Thoracic aorta (tissue), 2 donors: ENCODE results near the gene ANKRD65. TPM values are rescaled to one million over a fixed set of nuclear protein-coding genes. Genes with fewer than 3 reads are reported as not detected.

Source experiments
- ATAC-seq: fragments of 150-250 bp; one replicate; pipeline ENCODE4 v1.8.0; 2017; ENCODE audit warnings: low read depth; ENCODE audit not compliant: insufficient number of reproducible peaks, low FRiP score
- DNase-seq: peaks from one replicate; pipeline ENCODE4 v3.0.0-alpha.2; 2020; ENCODE audit warnings: low spot score
- H3K27ac ChIP-seq, 2 donors: fragments of 200-600 bp; sonication (generic); 1 replicate in 1 of 2; 2 replicates in 1 of 2; pipeline ENCODE4 v1.5.1; 2016; ENCODE audit warnings: mild to moderate bottlenecking in 2 of 2, moderate library complexity in 2 of 2
- H3K27me3 ChIP-seq: fragments of 200-600 bp; sonication (generic); replicated peaks from 2 replicates; pipeline ENCODE4 v1.6.0; 2016; ENCODE audit warnings: mild to moderate bottlenecking; ENCODE audit not compliant: insufficient read depth
- H3K36me3 ChIP-seq: fragments of 200-600 bp; sonication (generic); one replicate; pipeline ENCODE4 v1.5.1; 2016
- H3K4me1 ChIP-seq, 2 donors: fragments of 200-600 bp; sonication (generic); 1 replicate in 1 of 2; 2 replicates in 1 of 2; pipeline versions ENCODE4 v1.5.1 to v1.6.0; 2016; ENCODE audit warnings: low read depth in 2 of 2, mild to moderate bottlenecking in 1 of 2; ENCODE audit not compliant: control insufficient read depth in 1 of 2
- H3K4me3 ChIP-seq: fragments of 200-600 bp; sonication (generic); 2 replicates; pipeline ENCODE4 v1.5.1; 2016; ENCODE audit warnings: mild to moderate bottlenecking
- H3K9me3 ChIP-seq: fragments of 200-600 bp; sonication (generic); 2 replicates; pipeline ENCODE4 v1.5.1; 2016
- CTCF ChIP-seq: fragments of 200-600 bp; sonication (generic); IDR thresholded peaks from one replicate; pipeline ENCODE4 v1.5.1; 2019; ENCODE audit warnings: antibody characterized with exemption
- total RNA-seq, 2 donors: library from RNA; depleted of rRNA; stranded (reverse); fragments of >200 nt; gene quantifications; one replicate each; pipeline versions ENCODE4 v1.1.0 to v1.2.3, GENCODE V29; 2016

The ANKRD65 gene
- total RNA-seq, 2 donors from 2014 or later: 0.68 TPM; not detected in 1

GRCh38 chr1:1380860-1381259, 40.2 kb downstream of the ANKRD65 start:
- H3K4me3 ChIP-seq: no peak overlapping the region
- no peak for DNase-seq
- H3K4me1 ChIP-seq: peaks cover 0 to 2% of the 10 kb centered on the region in 2 donors
- no peaks in the 10 kb centered on the region for H3K9me3 ChIP-seq
- no peak overlapping the region for H3K27ac ChIP-seq
- no peak for TF ChIP-seq CTCF
- H3K36me3 ChIP-seq: peaks cover 2% of the 10 kb centered on the region
- H3K27me3 ChIP-seq: no peaks in the 10 kb centered on the region
- no peak for ATAC-seq

GRCh38 chr1:1377540-1378205, 43.4 kb downstream of the ANKRD65 start:
- Histone ChIP-seq H3K9me3 (no peaks in the 10 kb centered on the region), H3K27me3 (no peaks in the 10 kb centered on the region), H3K4me3 (no peak overlapping the region), H3K4me1 (peaks cover 16 to 18% of the 10 kb centered on the region in 2 donors), H3K36me3 (peaks cover 7% of the 10 kb centered on the region), H3K27ac (no peak overlapping the region)
- ATAC-seq: no peak
- no peak for TF ChIP-seq CTCF
- DNase-seq: no peak

- Histone ChIP-seq H3K27me3 (no peaks in the 10 kb centered on the region), H3K4me3 (no peak overlapping the region), H3K36me3 (peaks cover 7% of the 10 kb centered on the region), H3K9me3 (no peaks in the 10 kb centered on the region), H3K4me1 (peaks cover 21 to 25% of the 10 kb centered on the region in 2 donors), H3K27ac (no peak overlapping the region)
- DNase-seq (no peak), ATAC-seq (no peak)
- TF ChIP-seq CTCF: no peak
These were observed 44.4 kb downstream of the ANKRD65 start for GRCh38 chr1:1376551-1377226.

GRCh38 chr1:1374929-1375662, 46.0 kb downstream of the ANKRD65 start, which contains the start of gene AURKAIP1:
Gene AURKAIP1 (minus strand): TSS chr1:1375207. CDS start chr1:1374756, 451 bp downstream.
- Histone ChIP-seq H3K4me3 (peak within 1 kb of the TSS; percentile 81), H3K27ac (peak within 1 kb of the TSS; percentile 95 to 99), H3K9me3 (no peaks in the 10 kb centered on the region), H3K4me1 (peaks cover 22 to 29% of the 10 kb centered on the region in 2 donors), H3K27me3 (no peaks in the 10 kb centered on the region), H3K36me3 (peaks cover 7% of the 10 kb centered on the region)
- peak; percentile 91 for ATAC-seq
- peak; percentile 22 for TF ChIP-seq CTCF
- peak; percentile 96 for DNase-seq

- ATAC-seq (no peak), DNase-seq (no peak)
These were observed 46.5 kb downstream of the ANKRD65 start for GRCh38 chr1:1374589-1374928.

More at GRCh38 chr1:1374589-1374928, 46.5 kb downstream of the ANKRD65 start:
- Histone ChIP-seq H3K27ac (peak overlapping the region; percentile 95 to 99), H3K36me3 (peaks cover 7% of the 10 kb centered on the region), H3K9me3 (no peaks in the 10 kb centered on the region), H3K4me1 (peaks cover 22 to 29% of the 10 kb centered on the region in 2 donors), H3K4me3 (peak overlapping the region; percentile 81), H3K27me3 (no peaks in the 10 kb centered on the region)
- TF ChIP-seq CTCF: no peak
